HG03066 (cell line): ENCODE measurements around the gene HTRA3.

Experiments
- ATAC-seq: cut with Tn5 transposase; IDR thresholded peaks from one replicate; pipeline ENCODE4 v1.9.1; 2021; ENCODE audit warnings: low read depth; ENCODE audit not compliant: unreplicated experiment

Gene HTRA3

DNA sequence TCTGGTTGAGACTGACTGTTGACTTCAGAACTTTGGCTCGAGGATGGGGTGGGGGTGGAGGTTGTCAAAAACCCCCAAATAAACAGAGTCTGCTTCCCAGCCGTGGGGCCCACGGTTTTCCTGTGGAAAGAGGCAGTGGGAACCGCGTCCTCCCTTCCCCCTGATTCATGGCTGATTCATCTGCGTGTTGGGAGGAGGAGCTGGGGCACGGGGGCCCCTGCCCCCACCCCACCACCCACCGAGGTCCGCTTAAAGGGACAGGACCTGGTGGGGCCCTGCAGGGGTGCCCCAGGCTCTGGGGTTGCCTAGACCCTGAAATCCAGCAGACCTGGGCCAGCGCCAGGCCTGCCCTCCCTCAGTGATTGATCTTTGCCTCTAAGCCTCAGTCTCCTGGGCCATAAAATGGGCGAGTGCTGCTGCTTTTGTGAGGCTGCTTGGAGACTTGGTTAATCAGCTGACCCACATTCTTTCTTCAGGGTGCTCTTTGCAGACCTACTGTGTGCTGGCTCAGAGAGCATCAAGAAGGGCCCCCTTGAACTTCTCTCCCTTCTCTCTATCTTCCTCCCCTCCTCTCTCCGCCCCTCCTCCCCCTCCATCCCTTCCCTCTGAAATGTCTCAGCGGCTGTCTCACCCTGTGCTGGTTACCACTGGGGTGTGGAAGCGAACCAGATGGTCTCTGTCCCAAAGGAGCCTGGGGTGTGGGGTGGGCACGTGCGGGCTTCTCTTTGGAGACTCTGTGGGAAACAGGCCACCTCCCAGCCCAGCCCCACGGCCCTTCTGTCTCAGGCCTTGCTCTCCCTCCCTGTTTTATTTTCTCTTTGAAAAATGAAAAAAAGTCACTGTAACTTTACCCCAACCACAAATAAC is 9.1 kb downstream of the HTRA3 start:
- no peak for ATAC-seq

DNA sequence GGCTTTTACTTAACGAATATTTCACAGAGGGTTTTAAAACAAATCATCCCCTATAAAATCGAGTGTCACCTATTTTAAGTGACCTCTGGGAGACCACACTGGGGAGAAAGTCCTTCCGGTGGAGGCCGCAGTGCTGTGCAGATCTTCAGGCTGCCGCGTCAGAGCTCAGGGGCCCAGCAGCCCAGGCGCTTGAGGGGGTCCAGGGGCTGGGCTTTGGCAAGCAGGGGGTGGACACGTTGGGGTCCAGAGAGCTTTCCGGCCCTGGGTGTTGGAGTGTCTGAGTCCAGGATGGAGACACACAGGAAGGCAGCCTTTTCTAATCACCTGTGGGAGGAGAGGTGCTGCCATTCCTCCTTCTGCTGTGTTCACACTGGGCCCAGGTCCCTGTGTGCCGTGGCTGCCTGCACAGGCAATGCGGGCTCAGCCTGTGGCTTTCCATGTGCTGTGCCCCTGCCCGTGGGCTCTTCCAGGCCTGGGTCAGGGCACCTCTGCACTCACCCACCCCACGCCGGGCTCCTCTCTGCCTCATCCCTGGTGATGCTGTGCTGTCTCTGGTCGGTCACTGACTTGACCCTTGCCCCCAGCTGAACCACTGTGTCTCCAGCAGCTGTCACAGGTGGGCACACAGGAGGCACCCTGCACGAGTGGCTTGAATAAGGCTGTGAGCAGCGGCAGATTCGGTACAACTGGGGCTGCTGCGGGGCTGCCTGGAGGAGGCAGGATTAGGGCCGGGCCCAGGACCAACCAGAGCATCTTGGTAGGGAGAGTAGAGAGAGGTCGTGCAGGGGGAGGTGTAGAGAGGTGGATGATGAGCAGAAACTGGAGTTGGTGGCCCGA is 10.0 kb downstream of the HTRA3 start:
- no peak for ATAC-seq

DNA sequence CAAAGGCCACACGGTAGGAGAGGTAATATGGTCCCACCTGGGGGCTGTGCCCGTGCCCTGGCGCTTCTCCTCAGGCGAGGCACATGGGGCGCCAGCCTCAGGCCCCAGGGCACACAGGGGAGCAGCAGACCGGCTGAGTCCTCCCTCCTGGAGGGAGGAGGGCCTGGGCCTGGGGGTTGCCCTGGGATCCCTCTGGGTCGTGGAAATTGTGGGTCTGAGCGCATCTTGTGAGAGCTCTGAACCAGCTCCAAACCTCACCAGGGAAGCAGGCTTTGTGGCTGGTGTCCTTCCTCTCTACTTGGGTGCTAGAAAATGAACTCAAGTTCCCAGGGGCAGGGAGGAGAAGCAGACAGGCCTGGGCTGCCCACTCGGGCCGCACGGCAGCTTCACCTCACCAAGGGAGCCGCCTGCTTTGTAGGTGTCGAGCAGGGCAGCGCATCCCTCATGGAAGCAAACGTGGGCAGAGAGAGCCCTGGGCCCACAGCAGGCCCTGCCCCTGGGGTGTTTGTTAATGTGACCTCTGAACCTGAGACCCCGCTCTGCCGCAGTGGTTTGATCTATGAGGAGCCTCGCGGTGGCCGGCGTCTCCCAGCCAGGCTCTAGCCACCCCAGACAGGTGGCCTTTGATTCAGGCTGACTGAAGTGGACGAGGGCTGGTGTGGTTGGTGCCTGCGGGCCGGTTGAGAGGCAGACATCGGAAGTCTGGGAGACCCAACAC is 10.8 kb downstream of the HTRA3 start:
- ATAC-seq = no peak

DNA sequence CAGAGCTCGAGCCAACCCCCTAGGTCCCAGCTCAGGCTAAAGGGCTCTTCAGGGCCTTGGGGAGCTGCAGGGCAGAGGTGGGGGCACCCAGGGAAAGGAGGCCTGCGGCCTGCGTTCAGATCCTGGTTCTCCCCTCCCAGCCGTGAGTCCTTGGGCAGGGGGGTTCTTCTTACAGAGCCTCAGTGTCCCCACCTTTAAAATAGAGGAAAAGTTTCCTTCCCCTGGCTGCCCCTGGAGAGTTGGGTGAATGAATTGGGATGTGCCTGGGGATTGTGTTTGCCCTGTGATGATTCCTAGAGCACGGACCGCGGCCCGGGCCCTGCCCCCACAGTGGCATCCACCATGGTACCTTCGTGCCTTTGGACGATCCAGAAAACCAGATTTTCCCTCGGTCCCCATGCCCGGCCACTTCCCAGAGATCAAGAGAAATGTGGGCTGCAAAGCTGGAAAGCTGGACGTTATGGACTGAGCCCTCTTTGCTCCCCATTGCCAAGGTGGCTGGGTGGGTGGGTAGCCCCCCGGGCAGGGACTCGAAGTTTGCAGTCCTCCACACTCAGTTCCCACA is 11.4 kb downstream of the HTRA3 start:
- no peak for ATAC-seq

DNA sequence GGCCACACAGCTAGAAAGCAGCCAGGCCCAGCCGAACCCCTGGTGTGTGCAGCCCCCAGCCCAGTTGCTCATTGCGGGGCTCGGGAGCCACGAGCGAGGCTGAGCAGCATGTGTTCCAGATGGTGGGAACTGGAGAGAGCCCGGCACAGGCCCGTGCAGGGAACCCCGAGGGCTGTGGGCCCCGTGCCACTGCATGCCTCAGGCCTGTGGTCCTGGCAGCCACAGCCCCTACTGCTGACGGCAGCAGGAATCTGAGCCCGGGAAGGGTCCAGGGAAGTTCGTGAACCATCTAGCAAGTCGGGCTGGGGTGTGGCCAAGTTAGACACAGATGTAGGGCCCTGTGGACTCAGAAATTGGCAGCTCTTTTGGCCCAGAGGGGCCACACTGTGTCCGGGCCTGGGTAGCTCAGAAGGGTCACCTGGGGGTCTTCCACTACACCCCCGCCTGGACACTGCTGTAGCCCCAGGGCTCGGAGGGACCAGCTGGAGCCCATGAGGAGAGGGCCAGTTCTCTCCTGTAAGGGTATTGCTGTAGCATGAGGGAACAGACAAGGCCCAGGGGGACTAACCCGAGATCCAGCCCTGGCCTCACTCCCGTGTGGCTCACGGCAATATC is 12.1 kb downstream of the HTRA3 start:
- no peak for ATAC-seq

DNA sequence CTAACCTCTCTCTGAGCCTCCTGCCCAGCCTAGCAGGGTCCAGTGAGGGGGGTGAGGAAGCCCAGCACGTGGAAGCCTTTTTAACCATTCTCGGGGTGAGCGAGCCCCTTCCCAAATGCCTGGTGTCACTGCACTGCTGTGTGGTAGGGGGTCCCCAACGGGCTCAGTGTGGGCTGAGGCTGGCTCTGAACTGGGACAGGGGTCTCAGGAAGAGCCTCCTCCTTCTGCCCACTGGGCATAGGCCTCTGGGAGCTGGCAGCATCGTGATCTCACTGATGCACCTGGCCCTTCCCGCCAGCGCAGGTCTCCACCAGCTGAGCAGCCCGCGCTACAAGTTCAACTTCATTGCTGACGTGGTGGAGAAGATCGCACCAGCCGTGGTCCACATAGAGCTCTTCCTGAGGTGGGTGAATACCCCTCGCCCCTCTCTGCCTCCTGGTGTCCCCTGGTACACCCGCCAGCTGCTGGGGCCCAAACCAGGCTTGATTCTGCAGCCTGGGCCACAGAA is 12.6 kb downstream of the HTRA3 start:
- ATAC-seq = no peak

DNA sequence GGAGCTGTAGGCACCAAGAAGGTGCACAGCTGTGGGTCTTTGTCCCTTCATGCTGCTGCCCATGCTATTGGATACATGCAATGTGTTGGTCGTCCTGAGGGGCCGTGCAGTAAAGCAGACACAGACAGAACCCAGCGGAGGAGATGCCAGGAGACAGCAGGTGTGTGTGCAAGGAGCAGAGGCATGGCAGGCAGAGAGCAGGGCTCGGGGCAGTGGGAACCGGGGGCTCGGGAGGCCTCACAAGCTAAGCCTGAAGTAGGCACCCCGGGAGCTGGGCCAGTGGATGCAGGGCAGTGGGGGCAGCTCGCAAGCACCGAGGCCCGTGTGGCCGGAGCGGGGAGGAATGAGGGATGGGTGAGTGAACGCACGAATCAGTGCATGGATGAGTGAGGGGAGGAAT is 13.2 kb downstream of the HTRA3 start:
- no peak for ATAC-seq

DNA sequence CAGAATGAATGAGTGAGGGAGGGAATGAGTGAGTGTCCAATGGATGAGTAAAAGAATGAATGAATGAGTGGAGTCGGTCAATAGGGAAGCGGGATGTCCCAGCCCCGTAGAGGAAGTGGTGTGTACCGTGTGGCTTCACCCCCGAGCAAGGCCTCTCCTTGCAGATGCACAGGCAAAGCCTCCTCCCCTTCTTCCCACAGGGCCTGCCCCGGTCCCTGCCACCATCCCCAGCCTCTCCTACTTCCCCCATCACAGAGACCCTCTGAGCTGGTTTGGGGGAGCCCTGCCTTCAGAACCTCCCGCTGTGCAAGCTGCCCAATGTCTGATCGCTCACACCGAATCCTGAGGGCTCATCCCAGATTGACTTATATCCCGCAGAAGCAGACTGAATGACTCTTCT is 13.6 kb downstream of the HTRA3 start:
- ATAC-seq = no peak

DNA sequence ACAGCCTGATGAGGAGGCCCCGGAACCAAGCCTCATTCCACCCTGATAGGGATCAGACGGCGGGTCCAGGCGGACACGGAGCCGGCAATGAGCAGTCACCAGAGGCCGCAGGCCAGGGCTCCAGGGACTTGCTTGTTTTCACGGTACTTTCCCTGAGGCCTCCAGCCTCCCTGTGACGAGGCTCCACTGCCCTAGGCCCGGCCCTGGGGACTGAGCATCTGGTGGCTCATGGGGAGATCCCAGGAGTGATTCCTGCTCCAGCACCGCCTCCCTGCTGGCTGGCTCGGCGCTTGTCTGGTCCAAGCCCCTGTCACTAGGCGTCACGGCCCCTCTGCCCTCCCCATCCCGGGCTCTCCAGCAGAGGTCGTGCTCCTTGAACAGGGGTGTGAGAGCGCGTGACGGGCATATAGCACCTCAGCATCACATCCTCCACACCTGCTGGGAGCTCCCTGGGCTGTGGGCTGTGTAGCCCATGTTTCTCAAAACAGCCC is 14.1 kb downstream of the HTRA3 start:
- no peak for ATAC-seq

DNA sequence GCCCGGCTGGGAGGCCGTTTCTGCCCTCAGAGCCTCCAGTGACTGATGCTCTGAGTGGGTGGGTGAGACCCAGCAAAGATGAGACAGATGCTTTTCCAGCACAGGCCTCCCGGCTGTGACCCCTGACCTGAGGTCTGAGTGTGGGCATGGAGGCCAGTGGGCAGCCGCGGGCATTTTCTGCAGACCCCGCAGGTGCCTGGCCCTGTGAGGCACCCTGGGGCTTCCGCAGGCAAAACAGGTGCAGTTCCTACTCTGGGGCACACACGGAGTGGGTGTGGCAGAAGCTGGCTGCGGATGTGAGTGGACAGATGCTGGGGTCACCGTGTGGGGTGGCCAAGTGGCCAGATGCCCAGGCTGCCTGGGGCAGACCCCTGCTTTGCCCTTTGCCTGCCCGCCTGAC is 14.8 kb downstream of the HTRA3 start:
- no peak for ATAC-seq

DNA sequence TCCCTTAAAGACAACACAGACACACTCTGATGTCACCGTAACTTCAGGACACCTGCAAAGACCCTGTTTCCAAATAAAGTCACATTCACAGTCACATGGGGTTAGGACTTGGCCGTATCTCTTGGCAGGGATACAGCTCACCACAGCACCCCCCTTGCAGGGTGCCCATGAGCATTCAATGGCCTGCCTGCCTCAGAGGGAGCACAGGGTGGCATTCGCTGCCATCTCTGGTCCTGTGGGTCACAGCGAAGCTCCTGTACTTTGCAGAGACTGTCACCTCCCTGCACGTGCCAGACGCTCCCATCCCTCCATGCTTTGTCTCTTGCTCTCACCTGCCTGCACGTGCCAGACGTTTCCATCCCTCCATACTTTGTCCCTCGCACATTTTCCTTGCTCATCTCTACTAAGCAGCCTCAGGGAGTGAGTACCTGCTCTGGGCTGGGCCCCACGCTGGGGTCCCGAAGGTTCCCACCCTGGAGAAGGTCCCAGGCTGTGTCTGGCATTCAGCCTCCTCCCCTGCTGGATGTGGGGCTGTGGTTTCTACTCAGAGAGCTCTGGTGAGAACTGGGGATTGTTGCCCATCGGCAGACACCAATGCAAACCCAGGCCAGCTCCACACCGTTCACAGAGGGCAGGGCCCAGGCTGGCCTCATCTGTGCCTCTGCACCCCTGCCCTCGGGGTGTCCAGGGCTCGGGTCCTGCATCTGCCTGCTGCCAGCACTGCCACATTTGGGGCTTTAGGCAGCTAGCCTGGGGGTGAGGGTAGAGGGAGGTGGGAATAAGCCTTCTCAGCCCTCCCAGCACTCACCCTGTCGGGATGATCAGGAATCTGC is 15.8 kb downstream of the HTRA3 start:
- ATAC-seq = no peak

DNA sequence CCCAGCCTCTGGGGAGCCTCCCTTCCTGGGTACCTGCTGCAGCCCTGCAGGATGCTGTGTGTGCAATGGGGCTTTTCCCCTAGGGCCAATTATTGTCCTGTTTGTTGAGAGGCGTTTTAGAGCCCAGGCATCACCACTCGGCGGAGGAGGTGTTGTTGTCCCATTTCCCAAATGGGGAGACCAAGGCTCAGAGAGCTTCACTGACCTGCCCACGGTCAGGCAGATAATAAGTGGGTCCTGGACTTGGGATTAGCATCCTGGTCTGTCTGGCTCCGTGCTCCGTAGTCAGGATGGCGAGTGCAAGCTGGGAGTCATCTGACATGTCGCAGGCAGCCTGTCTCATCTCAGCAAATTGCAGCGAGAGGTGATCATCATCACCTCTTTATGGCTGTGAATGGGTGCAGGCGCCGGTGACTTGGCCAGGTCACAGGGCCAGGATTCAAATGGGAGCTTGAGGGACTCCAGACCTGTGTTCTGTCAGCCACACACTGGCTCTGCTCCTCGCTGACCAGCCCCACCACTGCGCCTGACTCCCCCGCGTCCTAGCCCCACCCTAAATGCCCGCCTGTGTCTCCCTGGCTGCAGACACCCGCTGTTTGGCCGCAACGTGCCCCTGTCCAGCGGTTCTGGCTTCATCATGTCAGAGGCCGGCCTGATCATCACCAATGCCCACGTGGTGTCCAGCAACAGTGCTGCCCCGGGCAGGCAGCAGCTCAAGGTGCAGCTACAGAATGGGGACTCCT is 16.6 kb downstream of the HTRA3 start:
- no peak for ATAC-seq

DNA sequence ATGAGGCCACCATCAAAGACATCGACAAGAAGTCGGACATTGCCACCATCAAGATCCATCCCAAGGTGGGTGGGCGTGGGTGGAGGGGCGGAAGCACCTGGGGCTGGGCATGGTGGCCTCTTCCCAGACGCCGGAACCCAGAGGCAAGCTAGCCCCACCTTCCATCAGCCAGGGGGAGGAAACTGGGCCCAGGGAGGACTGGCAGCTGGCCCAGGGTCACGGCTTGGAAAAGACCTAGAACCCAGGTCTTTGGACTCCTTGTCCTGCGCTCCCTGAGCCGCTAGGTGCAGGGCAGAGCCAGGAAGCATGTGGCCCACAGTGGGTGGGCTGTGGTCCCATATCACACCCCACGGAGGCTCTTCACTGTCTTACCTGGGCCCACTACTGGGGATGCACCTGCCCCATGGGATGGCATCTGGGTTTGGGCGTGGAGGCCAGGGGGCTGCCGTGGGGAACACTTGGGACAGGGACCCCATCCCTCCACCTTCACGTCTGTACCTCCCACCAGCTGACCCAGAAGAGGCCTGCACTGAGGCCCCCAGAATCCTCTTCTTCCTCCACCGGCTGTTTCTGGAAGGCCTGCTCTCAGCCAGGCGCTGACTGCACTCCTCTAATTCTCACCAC is 17.3 kb downstream of the HTRA3 start:
- ATAC-seq = no peak

DNA sequence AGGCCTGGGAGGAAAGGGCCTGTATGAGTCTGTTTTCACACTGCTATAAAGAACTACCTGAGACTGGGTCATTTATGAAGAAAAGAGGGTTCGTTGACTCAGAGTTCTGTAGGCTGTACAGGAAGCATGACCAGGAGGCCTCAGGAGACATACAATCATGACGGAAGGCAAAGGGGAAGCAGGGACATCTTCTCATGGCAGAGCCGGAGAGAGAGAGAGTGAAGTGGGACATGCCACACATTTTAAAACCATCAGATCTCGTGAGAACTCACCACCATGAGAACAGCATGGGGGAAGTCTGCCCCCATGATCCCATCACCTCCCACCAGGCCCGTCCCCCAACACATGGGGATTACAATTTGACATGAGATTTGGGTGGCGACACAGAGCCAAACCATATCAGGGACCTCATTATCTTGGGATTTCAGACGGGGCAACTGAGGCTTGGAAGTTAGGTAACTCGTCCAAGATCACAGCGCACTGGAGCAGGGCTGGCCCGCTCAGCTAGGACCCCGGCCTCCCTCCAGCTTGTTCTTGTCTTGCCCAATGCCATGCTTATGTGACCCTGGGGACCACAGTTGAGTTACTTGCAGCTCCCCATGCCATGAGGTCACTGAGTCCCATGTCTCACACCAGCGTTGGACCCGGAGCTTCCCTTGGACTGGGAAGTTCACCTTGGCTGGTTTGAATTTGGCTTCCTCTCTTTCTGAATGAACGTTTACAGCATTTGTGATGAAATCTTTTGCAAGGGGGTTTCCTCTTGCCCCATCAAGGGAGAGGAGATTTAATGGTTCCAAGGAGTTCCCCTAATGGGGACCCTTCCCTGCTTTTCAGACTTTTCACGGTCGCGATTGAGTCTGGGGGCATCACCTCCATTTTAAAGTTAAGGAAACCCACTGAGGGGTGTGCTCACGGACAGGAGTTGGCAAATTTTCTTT is 18.1 kb downstream of the HTRA3 start:
- no peak for ATAC-seq

DNA sequence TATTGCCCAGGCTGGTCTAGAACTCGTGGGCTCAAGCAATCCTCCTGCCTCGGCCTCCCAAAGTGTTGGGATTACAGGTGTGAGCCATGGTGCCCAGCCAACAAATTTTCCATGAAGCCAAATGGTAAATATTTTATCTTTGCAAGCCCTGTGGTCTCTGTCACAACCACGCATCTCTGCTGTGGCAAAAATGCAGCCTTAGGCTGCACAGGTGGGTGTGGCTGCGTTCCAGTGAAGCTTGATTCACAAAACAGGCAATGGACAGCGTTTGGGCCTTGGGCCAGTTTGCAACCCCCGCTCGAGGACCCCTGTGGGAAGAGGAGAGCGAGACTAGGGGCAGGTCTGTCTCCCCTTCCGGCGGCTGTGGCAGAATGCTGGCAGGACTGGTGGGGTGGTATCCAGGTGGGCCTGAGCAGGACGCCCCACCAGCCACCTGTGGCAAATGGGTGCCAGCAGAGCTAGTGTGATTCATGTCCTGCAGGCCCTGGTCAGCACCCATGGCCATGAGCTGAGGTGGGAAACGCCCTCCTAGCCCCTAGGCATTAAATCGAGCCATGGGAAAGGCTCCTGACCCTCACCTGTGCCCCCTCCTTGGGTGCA is 19.7 kb downstream of the HTRA3 start:
- ATAC-seq = no peak

DNA sequence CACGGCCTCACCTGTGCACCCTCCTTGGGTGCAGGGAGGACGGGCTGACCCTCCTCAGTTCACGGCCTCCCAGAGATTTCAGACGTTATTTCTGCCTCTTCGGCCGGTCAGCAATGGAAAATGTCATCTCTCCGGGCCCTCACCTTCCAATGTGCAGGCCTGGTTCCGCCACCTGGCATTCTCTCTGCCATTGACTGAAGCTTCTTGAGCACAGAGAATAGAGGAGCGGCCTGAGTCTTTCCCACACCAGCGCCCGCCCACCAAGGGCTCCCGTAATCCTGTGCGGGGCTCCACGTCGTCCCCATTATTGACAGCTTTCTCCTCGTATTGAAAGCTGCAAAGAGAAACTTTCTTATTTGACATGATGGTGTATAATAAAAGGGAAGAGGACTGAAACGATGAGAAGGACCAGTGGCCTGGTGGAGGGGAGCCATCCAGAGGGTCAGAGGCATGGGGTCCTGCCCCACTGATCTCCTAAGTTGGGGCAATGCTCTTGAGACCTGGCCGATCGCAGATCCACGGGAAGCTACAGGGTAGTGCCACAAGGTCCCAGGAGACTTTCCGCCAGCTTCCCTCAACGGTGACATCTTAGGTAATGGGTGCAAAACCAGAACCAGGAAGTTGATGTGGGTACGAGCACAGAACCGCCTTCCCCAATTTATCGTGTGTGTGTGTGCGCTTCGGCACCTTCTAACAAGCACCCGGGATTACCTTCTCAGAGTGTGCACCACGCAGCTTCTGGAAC is 20.6 kb downstream of the HTRA3 start:
- no peak for ATAC-seq
